Kidney (tissue), 14 donors: Measurements from ENCODE around the gene ERBB4. TPM values are rescaled to one million over a fixed set of nuclear protein-coding genes. Genes with fewer than 3 reads are reported as not detected.

ENCODE experiments used
- DNase-seq, 5 donors: peaks; one replicate each; pipeline ENCODE4 v3.0.0-alpha.2; 2013 to 2020
- FAIRE-seq: peaks from 2 replicates; lab custom pipeline; 2012; peaks lifted over from hg19 to GRCh38; lab: Jason Lieb, UNC
- H3K27ac ChIP-seq, 2 donors: one replicate each; pipeline ENCODE4 v1.7.0; 2013; ENCODE audit warnings: low read depth in 2 of 2, low read length in 2 of 2, inconsistent platforms in 1 of 2
- H3K27me3 ChIP-seq: one replicate; pipeline ENCODE4 v1.7.1; 2013; ENCODE audit warnings: low read length, inconsistent platforms; ENCODE audit not compliant: control insufficient read depth, insufficient read depth
- H3K36me3 ChIP-seq, 3 donors: one replicate each; pipeline versions ENCODE4 v1.7.0 to v1.7.1; 2013; ENCODE audit warnings: low read length in 3 of 3, control low read depth in 1 of 3, inconsistent platforms in 1 of 3; ENCODE audit not compliant: insufficient read depth in 3 of 3, control insufficient read depth in 2 of 3
- H3K4me1 ChIP-seq, 3 donors: one replicate each; pipeline versions ENCODE4 v1.7.0 to v1.7.1; 2013; ENCODE audit warnings: low read length in 3 of 3, inconsistent platforms in 1 of 3, low read depth in 1 of 3; ENCODE audit not compliant: control insufficient read depth in 2 of 3, insufficient read depth in 2 of 3
- H3K4me3 ChIP-seq, 3 donors: one replicate each; pipeline versions ENCODE4 v1.7.0 to v1.8.1; 2013; ENCODE audit warnings: low read length in 3 of 3, control low read depth in 1 of 3, inconsistent platforms in 1 of 3
- H3K9ac ChIP-seq, 3 donors: one replicate each; pipeline versions ENCODE4 v1.7.0 to v1.7.1; 2013; ENCODE audit warnings: low read length in 3 of 3, control low read depth in 1 of 3, inconsistent platforms in 1 of 3
- H3K9me3 ChIP-seq, 3 donors: one replicate each; pipeline versions ENCODE4 v1.7.0 to v1.7.1; 2013; ENCODE audit warnings: low read length in 3 of 3, control low read depth in 1 of 3, inconsistent platforms in 1 of 3; ENCODE audit not compliant: control insufficient read depth in 2 of 3, insufficient read depth in 1 of 3
- intact Hi-C: fragments of 100-400 bp; cut with DNase I; formaldehyde crosslinking; loops from one replicate; pipeline ENCODE4 v1.11.1; 2022
- polyA plus RNA-seq: library from polyadenylated mRNA; stranded (reverse); fragments of 350-450 nt; fragmentation: Illumina TruSeq; extraction: RNeasy Lipid Tissue Mini Kit (QIAGEN cat#74804); gene quantifications from one replicate; pipeline ENCODE4 v1.2.3, GENCODE V29; 2014; ENCODE audit warnings: low read depth, low replicate concordance; ENCODE audit not compliant: insufficient read depth
- total RNA-seq: library from RNA; stranded (reverse); fragmentation: NEBNext Ultra II Directional; extraction: Animal tissue kit (Norgen Biotek cat#: 25700); gene quantifications from one replicate; pipeline ENCODE4 v1.2.1, GENCODE V29; 2021
- TF ChIP-seq, protein P1 (sequence below): IDR thresholded peaks from 3 replicates; pipeline ENCODE4 v1.5.1; 2012; ENCODE audit warnings: mild to moderate bottlenecking, moderate library complexity, borderline replicate concordance; ENCODE audit not compliant: insufficient read depth; ENCODE audit errors: extremely low read depth
- donor health status: control.
- donor health status: control.
- donor health status: control.
- donor health status: control.
- donor health status: control.
- donor health status: DM: yes; HTN: yes; CAD: no.
- donor health status: Normal renal cell carcinoma (clear cell type).

The ERBB4 gene
- total and polyA plus RNA-seq, 2 donors from 2014 or later, result 3.9 to 152 TPM

DNA sequence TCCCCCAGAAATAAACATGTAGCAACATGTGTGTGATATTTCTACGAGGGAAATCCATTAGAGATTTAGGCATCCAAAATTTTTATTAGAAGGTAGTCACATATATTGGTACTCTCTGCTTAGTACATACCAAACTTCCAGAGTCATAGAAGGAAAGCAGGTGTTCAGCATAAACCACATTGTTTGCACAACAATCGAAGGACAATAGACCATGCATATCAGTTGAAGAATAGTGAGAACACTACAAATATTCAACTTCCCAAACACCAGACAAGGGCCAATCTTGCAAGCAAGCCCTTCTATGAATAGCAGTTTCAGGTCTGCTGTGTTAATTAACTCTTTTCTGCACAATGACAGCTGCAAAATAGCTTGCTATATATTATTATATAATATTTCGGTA is 702.2 kb downstream of the ERBB4 start:
- no peaks in the 10 kb centered on the region for H3K4me1 ChIP-seq
- FAIRE-seq (no peak), DNase-seq (no peak)
- H3K36me3 ChIP-seq, result no peaks in the 10 kb centered on the region
- intact Hi-C loops, result no loop called here
- no peak overlapping the region for H3K9ac ChIP-seq
- no peak overlapping the region for H3K4me3 ChIP-seq
- H3K27ac ChIP-seq, result no peak overlapping the region
- TF ChIP-seq, protein P1, sequence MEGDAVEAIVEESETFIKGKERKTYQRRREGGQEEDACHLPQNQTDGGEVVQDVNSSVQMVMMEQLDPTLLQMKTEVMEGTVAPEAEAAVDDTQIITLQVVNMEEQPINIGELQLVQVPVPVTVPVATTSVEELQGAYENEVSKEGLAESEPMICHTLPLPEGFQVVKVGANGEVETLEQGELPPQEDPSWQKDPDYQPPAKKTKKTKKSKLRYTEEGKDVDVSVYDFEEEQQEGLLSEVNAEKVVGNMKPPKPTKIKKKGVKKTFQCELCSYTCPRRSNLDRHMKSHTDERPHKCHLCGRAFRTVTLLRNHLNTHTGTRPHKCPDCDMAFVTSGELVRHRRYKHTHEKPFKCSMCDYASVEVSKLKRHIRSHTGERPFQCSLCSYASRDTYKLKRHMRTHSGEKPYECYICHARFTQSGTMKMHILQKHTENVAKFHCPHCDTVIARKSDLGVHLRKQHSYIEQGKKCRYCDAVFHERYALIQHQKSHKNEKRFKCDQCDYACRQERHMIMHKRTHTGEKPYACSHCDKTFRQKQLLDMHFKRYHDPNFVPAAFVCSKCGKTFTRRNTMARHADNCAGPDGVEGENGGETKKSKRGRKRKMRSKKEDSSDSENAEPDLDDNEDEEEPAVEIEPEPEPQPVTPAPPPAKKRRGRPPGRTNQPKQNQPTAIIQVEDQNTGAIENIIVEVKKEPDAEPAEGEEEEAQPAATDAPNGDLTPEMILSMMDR, result no peak
- no peaks in the 10 kb centered on the region for H3K9me3 ChIP-seq
- H3K27me3 ChIP-seq, result no peaks in the 10 kb centered on the region

DNA sequence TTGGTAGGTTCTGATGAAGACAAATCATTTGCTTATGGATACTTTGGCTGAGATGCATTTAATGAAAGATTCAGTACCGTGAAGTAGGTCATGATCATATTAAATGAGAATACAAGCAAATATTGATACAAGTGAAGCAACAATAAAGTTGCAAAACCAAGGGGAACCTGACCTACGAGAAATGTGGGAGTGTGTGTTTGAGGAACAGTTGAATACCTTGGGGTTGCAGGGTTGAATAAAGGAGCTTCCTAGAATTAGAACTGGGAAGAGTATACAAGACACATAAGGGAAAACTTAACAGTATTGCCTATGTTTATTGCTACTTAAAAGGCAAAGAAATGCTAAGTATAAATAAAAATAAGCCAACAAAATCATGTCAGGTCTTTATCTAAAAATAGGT is 702.9 kb downstream of the ERBB4 start:
- intact Hi-C loops, result no loop called here
- no peak for DNase-seq
- no peak for FAIRE-seq
- H3K27me3 ChIP-seq, result no peaks in the 10 kb centered on the region
- H3K9me3 ChIP-seq, result no peaks in the 10 kb centered on the region
- no peaks in the 10 kb centered on the region for H3K4me1 ChIP-seq
- TF ChIP-seq, protein P1, result no peak
- H3K27ac ChIP-seq, result no peak overlapping the region
- no peaks in the 10 kb centered on the region for H3K36me3 ChIP-seq
- no peak overlapping the region for H3K9ac ChIP-seq
- no peak overlapping the region for H3K4me3 ChIP-seq

DNA sequence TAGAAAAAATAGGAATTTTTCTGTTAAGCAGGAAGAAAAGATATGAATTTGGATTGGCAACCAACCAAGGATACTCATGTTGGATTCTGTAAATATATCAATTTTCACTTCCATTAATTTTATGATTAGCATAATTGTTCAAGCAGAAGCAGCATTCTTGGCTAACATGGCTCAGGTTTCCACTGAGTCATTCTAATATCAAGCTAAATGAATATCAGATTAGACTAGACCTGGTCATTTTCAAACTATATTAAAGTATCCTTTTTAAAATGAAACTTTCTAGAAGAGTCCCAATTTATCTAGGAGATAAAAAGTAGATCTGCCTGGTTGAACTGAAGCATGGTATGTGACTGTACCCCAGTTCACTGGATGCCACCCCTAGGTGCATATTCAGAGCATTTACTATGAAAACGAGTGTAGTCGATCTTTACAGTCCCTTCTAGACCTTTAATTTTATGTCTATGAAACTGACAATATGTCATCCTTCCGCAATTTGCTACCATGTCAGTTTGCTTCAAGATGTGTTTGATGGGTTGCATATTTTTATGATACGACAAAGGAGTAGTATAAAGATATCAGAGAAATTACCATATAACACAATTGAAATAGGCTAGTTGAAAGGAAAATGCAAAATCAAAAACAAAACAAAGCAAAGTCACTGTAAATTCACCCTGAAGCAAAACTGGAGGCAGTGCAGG is 704.9 kb downstream of the ERBB4 start:
- TF ChIP-seq, protein P1, result no peak
- FAIRE-seq, result no peak
- Histone ChIP-seq H3K9me3 (no peaks in the 10 kb centered on the region), H3K36me3 (no peaks in the 10 kb centered on the region), H3K9ac (no peak overlapping the region), H3K4me1 (no peaks in the 10 kb centered on the region), H3K27ac (no peak overlapping the region), H3K27me3 (no peaks in the 10 kb centered on the region), H3K4me3 (no peak overlapping the region)
- no peak for DNase-seq
- intact Hi-C loops, result no loop called here

DNA sequence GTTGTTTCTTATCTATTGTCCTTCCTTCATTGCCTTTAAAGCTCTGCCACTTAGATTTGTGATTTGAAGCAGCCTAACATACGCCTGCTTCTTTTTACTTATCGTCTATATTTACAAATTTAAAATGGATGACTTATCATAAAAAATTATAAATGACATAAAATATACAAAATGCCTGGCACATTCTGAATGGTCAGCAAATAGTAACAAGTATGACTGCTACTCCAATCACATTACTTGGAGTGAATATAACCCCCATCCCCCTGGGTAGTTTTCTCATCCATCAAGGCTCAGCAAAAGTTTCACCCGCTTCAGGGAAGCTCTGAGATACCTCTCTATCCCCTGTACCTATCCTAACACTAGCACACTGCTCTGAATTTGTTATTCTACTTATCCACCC is 708.9 kb downstream of the ERBB4 start:
- H3K27ac ChIP-seq, result no peak overlapping the region
- DNase-seq, result no peak
- TF ChIP-seq, protein P1, result no peak
- H3K9me3 ChIP-seq, result no peaks in the 10 kb centered on the region
- no peak overlapping the region for H3K4me3 ChIP-seq
- intact Hi-C loops, result no loop called here
- no peaks in the 10 kb centered on the region for H3K4me1 ChIP-seq
- FAIRE-seq, result no peak
- no peak overlapping the region for H3K9ac ChIP-seq
- no peaks in the 10 kb centered on the region for H3K36me3 ChIP-seq
- no peaks in the 10 kb centered on the region for H3K27me3 ChIP-seq
